ENCODE data around the gene ADSL.

ADSL gene

DNA sequence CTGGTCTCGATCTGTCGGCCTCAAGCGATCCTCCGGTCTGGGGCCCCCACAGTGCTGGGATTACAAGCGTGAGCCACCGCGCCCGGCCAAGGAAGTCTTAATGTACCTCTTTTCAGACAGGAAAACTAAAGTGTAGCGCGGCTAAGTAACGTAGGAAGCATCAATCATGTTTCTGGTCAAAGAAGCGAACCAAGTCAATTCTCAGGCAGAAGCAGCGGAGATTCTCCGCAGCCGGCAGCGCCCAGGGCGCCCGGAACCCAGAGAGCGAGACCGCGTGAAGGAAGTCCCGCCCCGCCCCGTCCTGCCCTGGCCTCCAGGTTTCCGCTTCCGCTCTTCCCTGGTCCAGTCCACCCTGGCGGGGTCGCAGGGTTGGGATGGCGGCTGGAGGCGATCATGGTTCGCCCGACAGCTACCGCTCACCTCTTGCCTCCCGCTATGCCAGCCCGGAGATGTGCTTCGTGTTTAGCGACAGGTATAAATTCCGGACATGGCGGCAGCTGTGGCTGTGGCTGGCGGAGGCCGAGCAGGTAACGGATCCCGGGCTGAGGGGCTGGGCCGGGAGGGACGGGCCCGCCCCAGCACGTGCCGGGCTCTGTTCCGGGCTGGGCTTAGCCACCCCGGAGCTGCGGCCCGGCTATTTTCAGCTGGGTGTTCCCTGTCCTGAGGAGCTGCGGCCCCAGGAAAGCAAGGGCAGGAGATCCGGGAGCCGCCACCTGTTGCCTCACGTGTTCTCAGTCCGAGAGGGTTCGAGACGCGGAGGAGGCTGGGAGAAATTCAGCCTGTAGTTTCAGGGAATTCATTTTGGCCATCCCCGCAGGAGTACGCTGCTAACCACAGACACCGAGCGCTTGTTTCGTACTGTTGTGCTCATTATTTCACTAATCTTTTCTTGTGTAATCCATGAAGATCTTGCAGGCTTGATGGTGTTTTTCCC lies at the start of gene ADSL:
TSS of gene ADSL (plus strand) at position 316 of the 934 bp plus-strand sequence. CDS start at position 375, 59 bp downstream.
- peak; percentile 55 for DNase-seq (ENCODE audit: low read depth)
- TF ChIP-seq, protein P1, sequence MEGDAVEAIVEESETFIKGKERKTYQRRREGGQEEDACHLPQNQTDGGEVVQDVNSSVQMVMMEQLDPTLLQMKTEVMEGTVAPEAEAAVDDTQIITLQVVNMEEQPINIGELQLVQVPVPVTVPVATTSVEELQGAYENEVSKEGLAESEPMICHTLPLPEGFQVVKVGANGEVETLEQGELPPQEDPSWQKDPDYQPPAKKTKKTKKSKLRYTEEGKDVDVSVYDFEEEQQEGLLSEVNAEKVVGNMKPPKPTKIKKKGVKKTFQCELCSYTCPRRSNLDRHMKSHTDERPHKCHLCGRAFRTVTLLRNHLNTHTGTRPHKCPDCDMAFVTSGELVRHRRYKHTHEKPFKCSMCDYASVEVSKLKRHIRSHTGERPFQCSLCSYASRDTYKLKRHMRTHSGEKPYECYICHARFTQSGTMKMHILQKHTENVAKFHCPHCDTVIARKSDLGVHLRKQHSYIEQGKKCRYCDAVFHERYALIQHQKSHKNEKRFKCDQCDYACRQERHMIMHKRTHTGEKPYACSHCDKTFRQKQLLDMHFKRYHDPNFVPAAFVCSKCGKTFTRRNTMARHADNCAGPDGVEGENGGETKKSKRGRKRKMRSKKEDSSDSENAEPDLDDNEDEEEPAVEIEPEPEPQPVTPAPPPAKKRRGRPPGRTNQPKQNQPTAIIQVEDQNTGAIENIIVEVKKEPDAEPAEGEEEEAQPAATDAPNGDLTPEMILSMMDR (conservative IDR thresholded peaks at IDR 0.05; ENCODE audit: low read depth, low read length): peak; percentile 13

DNA sequence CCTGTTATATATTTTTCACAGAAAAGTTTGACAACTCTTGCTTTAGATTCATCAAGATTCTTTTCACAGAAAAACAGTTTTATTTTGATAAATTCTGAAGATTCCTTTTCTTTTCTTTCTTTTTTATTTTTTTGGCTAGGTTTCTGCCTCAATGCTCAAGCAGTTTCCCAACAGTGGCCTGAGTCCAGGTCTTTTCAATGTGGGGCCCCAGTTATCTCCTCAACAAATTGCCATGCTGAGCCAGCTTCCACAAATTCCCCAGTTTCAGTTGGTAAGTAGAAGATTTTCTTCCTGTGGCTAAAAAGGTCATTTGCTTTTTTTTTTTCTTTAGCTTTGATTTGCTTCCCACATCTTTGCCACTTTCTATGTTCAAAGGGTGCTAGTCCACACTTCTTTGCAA lies 46.0 kb upstream of the ADSL start:
- DNase-seq (ENCODE audit: low read depth): no peak
- TF ChIP-seq, protein P1 (conservative IDR thresholded peaks at IDR 0.05; ENCODE audit: low read depth, low read length): no peak
- H3K4me3 ChIP-seq (ENCODE audit: low read length): no peak overlapping the region

More for the DNA sequence above, at the start of gene ADSL:
- peak within 1 kb of the TSS; percentile 90 for H3K4me3 ChIP-seq (ENCODE audit: low read length)

DNA sequence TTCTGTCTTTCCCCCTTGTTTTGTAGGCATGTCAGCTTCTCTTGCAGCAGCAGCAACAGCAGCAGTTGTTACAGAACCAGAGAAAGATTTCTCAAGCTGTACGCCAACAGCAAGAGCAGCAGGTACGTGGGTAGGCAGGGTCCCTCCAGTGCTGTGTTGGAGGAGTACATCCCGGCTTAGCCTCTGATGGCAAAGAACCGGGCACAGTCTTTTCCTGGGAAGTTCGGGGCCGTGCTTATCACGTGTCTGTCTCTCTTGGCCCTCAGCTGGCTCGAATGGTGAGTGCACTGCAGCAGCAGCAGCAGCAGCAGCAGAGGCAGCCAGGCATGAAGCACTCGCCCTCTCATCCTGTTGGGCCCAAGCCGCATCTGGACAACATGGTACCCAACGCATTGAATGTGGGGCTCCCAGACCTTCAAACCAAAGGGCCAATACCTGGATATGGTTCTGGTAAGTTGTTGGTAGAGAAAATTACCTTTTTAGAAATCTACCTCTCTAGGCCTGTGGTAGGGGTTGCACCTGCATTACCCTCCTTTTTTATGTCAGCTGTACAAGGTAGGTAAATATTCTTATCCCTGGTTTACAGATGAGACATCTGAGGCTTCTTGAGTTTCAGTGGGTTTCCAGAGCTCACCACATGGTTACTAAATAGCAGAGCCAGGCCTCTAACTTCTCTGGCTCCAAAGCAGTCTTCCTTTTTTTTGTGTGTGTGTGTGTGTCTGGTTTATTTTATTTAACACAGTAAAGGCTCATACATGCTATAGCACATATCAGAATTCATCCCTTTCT lies 45.2 kb upstream of the ADSL start:
- H3K4me3 ChIP-seq (ENCODE audit: low read length): no peak overlapping the region
- no peak for DNase-seq (ENCODE audit: low read depth)
- TF ChIP-seq, protein P1 (conservative IDR thresholded peaks at IDR 0.05; ENCODE audit: low read depth, low read length): no peak

DNA sequence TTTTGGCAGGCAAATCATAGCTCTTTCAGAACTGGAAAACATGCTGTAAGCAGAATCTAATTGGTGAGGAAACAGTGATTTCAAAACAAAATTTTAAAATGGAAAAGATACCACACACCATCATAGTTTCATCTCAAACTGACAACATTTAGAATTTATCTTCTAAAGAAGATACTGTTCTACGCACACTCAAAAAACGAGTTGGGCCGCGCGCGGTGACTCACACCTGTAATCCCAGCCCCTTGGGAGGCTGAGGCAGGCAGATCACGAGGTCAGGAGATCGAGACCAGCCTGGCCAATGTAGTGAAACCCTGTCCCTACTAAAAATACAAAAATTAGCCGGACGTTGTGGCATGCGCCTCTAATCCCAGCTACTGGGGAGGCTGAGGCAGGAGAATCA lies 44.2 kb upstream of the ADSL start:
- DNase-seq (ENCODE audit: low read depth): no peak
- TF ChIP-seq, protein P1 (conservative IDR thresholded peaks at IDR 0.05; ENCODE audit: low read depth, low read length): no peak
- no peak overlapping the region for H3K4me3 ChIP-seq (ENCODE audit: low read length)

DNA sequence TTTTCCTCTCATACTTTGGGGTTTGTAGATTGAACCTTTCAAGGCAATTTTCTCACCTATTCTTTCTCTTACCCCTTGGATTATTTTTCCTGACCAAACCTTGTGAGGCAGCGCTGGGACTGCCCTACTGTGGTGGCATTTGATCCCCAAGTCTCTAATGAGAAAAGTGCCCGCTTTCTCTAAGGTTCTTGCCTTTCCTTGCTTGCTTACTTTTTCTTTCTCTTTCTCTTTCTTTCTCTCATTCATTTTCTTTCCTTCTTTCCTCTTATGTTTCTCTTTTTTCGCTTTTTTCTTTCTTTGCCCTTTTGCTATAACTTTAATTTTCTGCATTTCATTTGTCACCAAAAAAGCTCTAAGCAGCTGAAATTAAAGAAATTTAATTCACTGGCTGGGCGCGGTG lies 40.7 kb upstream of the ADSL start:
- no peak overlapping the region for H3K4me3 ChIP-seq (ENCODE audit: low read length)
- TF ChIP-seq, protein P1 (conservative IDR thresholded peaks at IDR 0.05; ENCODE audit: low read depth, low read length): no peak
- DNase-seq (ENCODE audit: low read depth): no peak

DNA sequence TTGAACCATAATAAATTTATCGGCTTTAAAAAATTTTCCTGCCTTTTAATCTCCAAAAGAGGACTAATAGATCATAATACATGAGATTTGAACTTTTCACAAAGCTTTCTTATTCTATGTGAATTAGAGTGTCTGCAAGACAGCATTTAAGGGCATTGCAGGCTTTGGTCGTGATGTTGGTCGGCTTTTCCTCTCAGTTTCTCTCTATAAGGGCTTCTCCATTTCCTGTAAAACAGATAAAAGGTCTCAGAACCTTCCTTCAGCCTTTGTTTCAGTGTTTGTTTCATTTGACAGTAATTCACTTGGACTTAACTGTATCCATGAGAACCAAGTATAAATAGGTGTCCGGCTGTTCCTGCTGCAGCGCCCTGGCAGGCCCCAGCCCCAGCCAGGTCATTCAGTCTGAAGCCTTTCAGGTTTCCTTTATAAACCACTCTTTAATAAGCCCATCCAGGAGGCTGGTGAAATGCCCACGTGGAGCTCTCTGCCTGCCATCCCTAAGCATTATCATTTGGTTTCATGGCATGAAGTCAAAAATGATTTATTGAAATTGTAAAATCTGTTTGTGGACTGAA lies 37.2 kb upstream of the ADSL start:
- no peak for DNase-seq (ENCODE audit: low read depth)
- no peak overlapping the region for H3K4me3 ChIP-seq (ENCODE audit: low read length)
- TF ChIP-seq, protein P1 (conservative IDR thresholded peaks at IDR 0.05; ENCODE audit: low read depth, low read length): no peak

Measured in retinal pigment epithelial cell (primary cell).